Choroid plexus epithelial cell (primary cell): Measurements from ENCODE around the gene MCFD2.

ENCODE experiments used
- DNase-seq: peaks from one replicate; pipeline ENCODE4 v3.0.0-alpha.2; 2010; ENCODE audit warnings: low read depth
- H3K4me3 ChIP-seq: 2 replicates; pipeline ENCODE4 v1.5.1; 2011; ENCODE audit warnings: low read depth, mild to moderate bottlenecking, control low read depth, low read length, moderate library complexity
- TF ChIP-seq, protein P1 (sequence below): conservative IDR thresholded peaks from 2 replicates; pipeline ENCODE4 v1.5.1; 2011; ENCODE audit warnings: low read depth, mild to moderate bottlenecking, control low read depth, inconsistent platforms, low read length, moderate library complexity

Gene MCFD2

DNA sequence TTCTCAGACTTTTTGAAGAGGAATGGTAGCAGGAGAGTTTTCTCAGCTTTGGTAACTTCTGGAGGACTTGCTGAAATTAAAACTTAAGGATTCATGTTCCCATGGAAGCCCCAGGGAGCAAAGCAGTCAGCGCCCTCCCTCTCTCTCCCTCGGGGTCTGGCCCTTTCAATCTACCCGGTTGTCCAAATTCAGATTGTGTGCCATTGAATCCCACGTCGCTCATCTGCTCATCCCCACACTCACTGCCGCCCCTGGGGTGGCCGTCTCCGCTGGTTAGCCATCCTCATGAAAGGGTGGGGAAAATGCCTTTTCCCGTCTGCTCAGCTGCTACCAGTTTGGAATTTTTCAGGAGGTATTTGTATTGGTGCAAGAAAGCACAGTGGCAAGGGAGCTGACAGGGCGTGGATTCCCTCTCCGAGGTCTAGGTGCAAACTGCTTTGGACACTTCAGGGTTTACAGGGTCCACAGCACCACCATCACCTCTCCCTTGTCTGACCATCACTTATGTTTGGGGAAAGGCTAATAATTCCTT lies 27.1 kb downstream of the MCFD2 start:
- H3K4me3 ChIP-seq = no peak overlapping the region
- no peak for DNase-seq
- TF ChIP-seq, protein P1, sequence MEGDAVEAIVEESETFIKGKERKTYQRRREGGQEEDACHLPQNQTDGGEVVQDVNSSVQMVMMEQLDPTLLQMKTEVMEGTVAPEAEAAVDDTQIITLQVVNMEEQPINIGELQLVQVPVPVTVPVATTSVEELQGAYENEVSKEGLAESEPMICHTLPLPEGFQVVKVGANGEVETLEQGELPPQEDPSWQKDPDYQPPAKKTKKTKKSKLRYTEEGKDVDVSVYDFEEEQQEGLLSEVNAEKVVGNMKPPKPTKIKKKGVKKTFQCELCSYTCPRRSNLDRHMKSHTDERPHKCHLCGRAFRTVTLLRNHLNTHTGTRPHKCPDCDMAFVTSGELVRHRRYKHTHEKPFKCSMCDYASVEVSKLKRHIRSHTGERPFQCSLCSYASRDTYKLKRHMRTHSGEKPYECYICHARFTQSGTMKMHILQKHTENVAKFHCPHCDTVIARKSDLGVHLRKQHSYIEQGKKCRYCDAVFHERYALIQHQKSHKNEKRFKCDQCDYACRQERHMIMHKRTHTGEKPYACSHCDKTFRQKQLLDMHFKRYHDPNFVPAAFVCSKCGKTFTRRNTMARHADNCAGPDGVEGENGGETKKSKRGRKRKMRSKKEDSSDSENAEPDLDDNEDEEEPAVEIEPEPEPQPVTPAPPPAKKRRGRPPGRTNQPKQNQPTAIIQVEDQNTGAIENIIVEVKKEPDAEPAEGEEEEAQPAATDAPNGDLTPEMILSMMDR = no peak

DNA sequence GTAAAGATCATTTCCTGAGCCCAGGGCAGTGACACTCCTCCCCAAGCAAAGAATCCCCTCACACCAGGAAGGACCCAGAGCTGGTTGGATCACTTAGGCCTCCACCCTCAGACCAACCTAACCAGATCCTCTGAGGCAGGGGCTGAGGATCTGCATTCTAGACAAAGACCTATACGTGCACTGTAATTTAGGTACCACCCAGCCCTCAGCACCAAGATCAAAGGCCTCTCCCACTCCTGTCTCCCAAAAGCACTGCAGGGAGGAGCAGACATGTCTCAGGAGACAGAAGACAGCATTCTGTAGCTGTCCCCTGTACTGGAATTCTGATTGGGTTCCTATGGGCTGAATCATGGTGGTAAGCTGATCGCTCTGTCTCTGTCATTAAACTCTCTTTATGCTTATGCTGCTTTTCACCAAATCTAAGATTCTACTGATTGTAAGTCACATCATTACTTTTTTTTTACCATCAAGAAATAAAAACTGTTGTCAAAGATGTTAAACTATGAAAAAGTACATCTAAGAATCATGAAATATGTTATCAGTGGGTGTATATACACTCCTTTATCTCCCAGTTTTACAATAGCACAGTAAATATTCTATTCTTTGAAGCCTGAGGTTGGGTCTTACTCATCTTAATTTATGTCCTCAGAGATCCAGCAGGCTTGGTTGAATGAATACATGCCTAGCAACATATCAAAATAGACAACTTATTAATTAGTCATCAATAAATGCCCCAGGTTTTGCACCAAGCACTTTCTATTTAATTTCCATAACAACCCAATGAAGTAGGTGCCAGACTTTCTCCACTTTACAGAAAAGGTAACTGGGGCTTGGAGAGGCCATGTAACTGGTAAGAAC lies 28.3 kb downstream of the MCFD2 start:
- peak; percentile 52 for DNase-seq
- no peak overlapping the region for H3K4me3 ChIP-seq
- TF ChIP-seq, protein P1 = no peak

DNA sequence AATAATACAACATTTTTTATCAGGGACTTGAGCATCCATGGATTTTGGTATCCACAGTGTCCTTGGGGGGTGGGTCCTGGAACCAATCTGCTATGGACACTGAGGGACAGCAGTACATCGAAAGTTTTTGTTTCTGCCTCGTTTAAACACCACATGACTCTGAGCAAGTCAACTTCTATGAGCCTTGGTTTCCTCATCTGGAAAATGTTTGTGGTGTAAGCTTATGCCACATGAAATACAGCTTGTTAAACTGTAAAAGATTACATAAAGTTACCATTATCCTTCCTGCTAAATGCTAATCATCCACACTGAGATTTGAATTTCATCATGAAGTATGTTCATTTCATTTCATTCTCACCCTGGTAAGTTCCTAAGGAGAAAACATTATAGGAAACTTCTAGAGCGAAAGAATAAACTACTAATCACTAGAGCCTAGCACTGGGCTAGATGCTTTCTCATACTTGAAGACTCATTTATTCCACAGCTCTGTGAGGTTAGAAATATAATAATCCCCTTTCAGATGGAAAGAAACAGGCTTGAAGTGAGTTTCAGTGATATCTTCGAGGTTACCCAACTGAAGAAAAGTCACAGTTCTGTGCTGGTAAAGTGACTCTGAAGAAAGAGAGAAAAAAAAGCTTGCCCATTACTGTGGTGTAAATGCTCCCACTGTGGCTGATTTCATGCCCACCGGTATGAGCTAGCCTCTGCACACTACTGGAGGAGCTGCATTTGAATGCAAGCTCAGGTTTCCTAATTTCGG lies 29.2 kb downstream of the MCFD2 start:
- no peak for DNase-seq
- TF ChIP-seq, protein P1 = no peak
- no peak overlapping the region for H3K4me3 ChIP-seq

DNA sequence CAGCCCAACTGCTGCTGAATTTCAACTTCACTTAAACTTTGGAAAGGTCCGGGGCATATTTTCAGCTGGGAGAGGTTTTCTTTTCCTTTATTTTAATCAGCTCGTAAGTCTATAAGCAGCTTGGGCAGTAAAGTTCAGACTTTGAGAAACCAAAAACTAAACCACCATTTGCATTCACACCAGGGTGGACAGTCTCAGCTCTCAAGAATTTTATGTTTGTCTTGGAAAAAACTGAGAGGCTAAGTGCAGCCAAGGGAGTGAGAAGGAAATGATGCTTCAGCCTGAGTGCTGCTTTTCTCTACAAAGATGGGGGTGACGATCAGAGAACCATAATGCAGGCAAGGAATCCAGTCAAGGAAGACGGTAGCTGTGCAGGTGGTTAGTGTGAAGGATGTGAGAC lies 30.2 kb downstream of the MCFD2 start:
- no peak overlapping the region for H3K4me3 ChIP-seq
- peak; percentile 81 for DNase-seq
- TF ChIP-seq, protein P1 = no peak

DNA sequence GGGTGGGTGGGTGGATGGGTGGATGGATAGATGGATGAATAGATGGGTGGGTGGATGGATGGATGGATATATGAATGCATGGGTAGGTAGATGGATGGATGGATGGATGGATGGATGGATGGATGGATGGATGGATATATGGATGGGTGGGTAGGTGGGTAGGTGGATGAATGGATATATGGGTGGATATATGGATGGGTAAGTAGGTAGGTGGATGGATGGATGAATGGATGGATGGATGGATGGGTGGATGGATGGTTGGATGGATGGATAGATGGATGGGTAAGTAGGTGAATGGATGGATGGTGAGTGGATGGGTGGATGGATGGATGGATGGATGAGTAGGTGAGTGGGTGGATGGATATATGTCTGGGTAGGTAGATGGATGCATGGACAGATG lies 36.1 kb downstream of the MCFD2 start:
- no peak overlapping the region for H3K4me3 ChIP-seq
- DNase-seq = no peak
- TF ChIP-seq, protein P1 = no peak

DNA sequence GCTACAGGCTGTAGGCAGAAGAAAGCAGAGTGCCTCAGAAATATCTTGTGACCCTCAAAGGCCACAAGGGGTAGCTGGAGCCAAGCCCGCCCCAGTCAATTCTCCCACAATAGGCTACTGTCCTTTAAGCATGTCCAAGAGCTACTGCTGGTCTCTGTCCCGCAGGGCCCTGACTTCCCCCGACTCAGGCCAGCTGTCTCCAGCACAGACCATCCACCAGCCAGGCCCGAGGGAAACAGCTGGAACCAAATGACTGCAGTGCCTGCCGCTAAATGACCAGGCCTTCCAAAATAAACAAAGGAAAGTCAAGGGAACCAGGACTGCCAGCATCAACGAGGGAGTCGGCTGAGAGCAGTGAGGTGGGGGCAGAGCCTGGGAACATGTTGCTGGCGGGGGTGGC lies 36.7 kb downstream of the MCFD2 start:
- H3K4me3 ChIP-seq = no peak overlapping the region
- TF ChIP-seq, protein P1 = no peak
- DNase-seq = no peak
